Peyer's patch (tissue), 4 donors: ENCODE measurements around the gene DHRS4L2.

Source experiments
- CTCF ChIP-seq, 6 experiments: fragments of 450-650 bp in 4 of 6; fragments of 200-600 bp in 2 of 6; sonication (generic) in 1 of 6; IDR thresholded peaks; one replicate each; pipeline ENCODE4 v1.5.1; 2017 to 2019; ENCODE audit warnings: antibody characterized with exemption in 6 of 6, mild to moderate bottlenecking in 3 of 6, moderate library complexity in 1 of 6
- POLR2A ChIP-seq, 2 donors: fragments of 450-650 bp; IDR thresholded peaks; one replicate each; pipeline ENCODE4 v1.5.1; 2017; ENCODE audit warnings: antibody characterized with exemption in 2 of 2, mild to moderate bottlenecking in 2 of 2, moderate library complexity in 2 of 2

GRCh38 chr14:24053548-24054323, 65.0 kb downstream of the DHRS4L2 start:
- no peak for TF ChIP-seq CTCF (IDR thresholded peaks at IDR 0.05)
- no peak for TF ChIP-seq POLR2A (IDR thresholded peaks at IDR 0.05)
